HCT116 (cell line): ENCODE data around the gene TEPSIN. TPM values are rescaled to one million over a fixed set of nuclear protein-coding genes. Genes with fewer than 3 reads are reported as not detected.

Source experiments
- ATAC-seq: fragments of 200-7000 bp; cut with Tn5 transposase; 2 replicates; pipeline ENCODE4 v1.9.1; 2020; ENCODE audit warnings: mild to moderate bottlenecking, moderate library complexity
- BruUV-seq: library from RNA; stranded (reverse); fragments of 400-500 nt; replicated peaks from 2 replicates; lab custom pipeline; 2021; lab: Mats Ljungman, UMichigan
- CTCF ChIA-PET: fragments of 300-600 bp; sonication (Branson Sonifier 250); formaldehyde crosslinking; loops from one replicate; lab custom pipeline; 2021; ENCODE audit warnings: antibody characterized with exemption; lab: Charles Lee
- POLR2A ChIA-PET: fragments of 300-600, 350-600 bp; sonication (Branson Sonifier 250); formaldehyde crosslinking; loops from one replicate; lab custom pipeline; 2021; ENCODE audit warnings: antibody characterized with exemption; lab: Charles Lee
- RAD21 ChIA-PET, 2 experiments: fragments of 300-600 bp; sonication (Branson Sonifier 250); formaldehyde crosslinking; loops; one replicate each; lab custom pipeline; 2023; ENCODE audit warnings: low total read pairs in 2 of 2; ENCODE audit not compliant: uncharacterized antibody in 2 of 2, unreplicated experiment in 2 of 2, low non-redundant PET in 1 of 2; lab: Charles Lee
- DNase-seq: peaks from one replicate; pipeline ENCODE4 v3.0.0-alpha.2; 2010; ENCODE audit warnings: low read depth, low spot score
- H2AFZ ChIP-seq: fragments of 200-600 bp; shearing (Covaris generic), sonication (generic); 2 replicates; pipeline ENCODE4 v1.6.1; 2017; ENCODE audit warnings: low read depth, mixed run types, mixed read lengths, antibody characterized with exemption, low read length; ENCODE audit not compliant: poor library complexity, severe bottlenecking
- H3K27ac ChIP-seq: 2 replicates; pipeline ENCODE4 v1.5.1; 2012; ENCODE audit warnings: low read depth, low read length
- H3K27me3 ChIP-seq: fragments of 200-600 bp; sonication (generic); 2 replicates; pipeline ENCODE4 v1.6.1; 2016; ENCODE audit warnings: mixed run types, low read length, mixed read lengths; ENCODE audit not compliant: insufficient read depth
- H3K36me3 ChIP-seq, 2 experiments: fragments of 200-500 bp in 1 of 2; fragments of 200-600 bp in 1 of 2; sonication (Bioruptor generic) in 1 of 2; sonication (generic) in 1 of 2; 2 replicates each; pipeline versions ENCODE4 v1.5.1 to v1.6.1; 2014 to 2016; ENCODE audit warnings: low read length in 2 of 2, inconsistent platforms in 1 of 2, mixed read lengths in 1 of 2, mixed run types in 1 of 2; ENCODE audit not compliant: insufficient read depth in 2 of 2, control insufficient read depth in 1 of 2
- H3K4me1 ChIP-seq, 2 experiments: fragments of 200-600 bp in 1 of 2; sonication (generic) in 1 of 2; 2 replicates each; pipeline versions ENCODE4 v1.5.1 to v1.6.1; 2012 to 2017; ENCODE audit warnings: low read length in 2 of 2, inconsistent platforms in 1 of 2, mild to moderate bottlenecking in 1 of 2, mixed read lengths in 1 of 2, mixed run types in 1 of 2, moderate library complexity in 1 of 2; ENCODE audit not compliant: insufficient read depth in 2 of 2, control insufficient read depth in 1 of 2
- H3K4me2 ChIP-seq: fragments of 200-600 bp; sonication (generic); 2 replicates; pipeline ENCODE4 v1.6.1; 2017; ENCODE audit warnings: mixed run types, low read length, mixed read lengths
- H3K4me3 ChIP-seq, 2 experiments: fragments of 200-600 bp in 1 of 2; sonication (generic) in 1 of 2; replicated peaks in 1 of 2; 2 replicates each; pipeline ENCODE4 v1.5.1; 2011 to 2016; ENCODE audit warnings: low read length in 2 of 2, control low read depth in 1 of 2, low read depth in 1 of 2, mild to moderate bottlenecking in 1 of 2, mixed read lengths in 1 of 2, mixed run types in 1 of 2
- H3K79me2 ChIP-seq: fragments of 200-600 bp; sonication (generic); 2 replicates; pipeline ENCODE4 v1.6.1; 2017; ENCODE audit warnings: mild to moderate bottlenecking, mixed run types, low read length, moderate library complexity, mixed read lengths; ENCODE audit not compliant: insufficient read depth
- H3K9ac ChIP-seq: fragments of 200-600 bp; sonication (generic); 2 replicates; pipeline ENCODE4 v1.6.1; 2016; ENCODE audit warnings: low read length, mixed read lengths
- H3K9me2 ChIP-seq: fragments of 200-600 bp; sonication (generic), shearing (Covaris generic); 2 replicates; pipeline ENCODE4 v1.6.1; 2017; ENCODE audit warnings: mixed run types, mild to moderate bottlenecking, moderate library complexity; ENCODE audit not compliant: insufficient read depth
- H3K9me3 ChIP-seq, 2 experiments: fragments of 200-500 bp in 1 of 2; fragments of 200-600 bp in 1 of 2; sonication (Bioruptor generic) in 1 of 2; sonication (generic) in 1 of 2; 2 replicates each; pipeline ENCODE4 v1.6.1; 2014 to 2017; ENCODE audit warnings: low read length in 2 of 2, mixed read lengths in 2 of 2, inconsistent platforms in 1 of 2, low read depth in 1 of 2, mild to moderate bottlenecking in 1 of 2, mixed run types in 1 of 2, moderate library complexity in 1 of 2; ENCODE audit not compliant: control insufficient read depth in 1 of 2, insufficient read depth in 1 of 2
- H4K20me1 ChIP-seq: fragments of 200-600 bp; sonication (generic), shearing (Covaris generic); 2 replicates; pipeline ENCODE4 v1.6.1; 2017; ENCODE audit warnings: mixed run types, mild to moderate bottlenecking, moderate library complexity; ENCODE audit not compliant: insufficient read depth
- CBX3 ChIP-seq: IDR thresholded peaks from 2 replicates; pipeline ENCODE4 v1.6.1; 2012; ENCODE audit warnings: low read depth
- CTCF ChIP-seq, 3 experiments: fragments of 200-600 bp in 1 of 3; sonication (generic) in 1 of 3; IDR thresholded peaks in 2 of 3; conservative IDR thresholded peaks in 1 of 3; 2 replicates each; pipeline ENCODE4 v1.5.1; 2012 to 2017; ENCODE audit warnings: low read depth in 2 of 3, low read length in 2 of 3, antibody characterized with exemption in 1 of 3, borderline replicate concordance in 1 of 3, control low read depth in 1 of 3, mild to moderate bottlenecking in 1 of 3, mixed read lengths in 1 of 3, mixed run types in 1 of 3, moderate library complexity in 1 of 3; ENCODE audit not compliant: insufficient read depth in 1 of 3
- EGR1 ChIP-seq: IDR thresholded peaks from 2 replicates; pipeline ENCODE4 v1.6.1; 2012; ENCODE audit warnings: low read depth
- ELF1 ChIP-seq: IDR thresholded peaks from 2 replicates; pipeline ENCODE4 v1.6.1; 2012; ENCODE audit warnings: low read depth, borderline replicate concordance
- EZH2phosphoT487 ChIP-seq: fragments of 200-600 bp; IDR thresholded peaks from 2 replicates; pipeline ENCODE4 v1.6.1; 2018; ENCODE audit warnings: antibody characterized with exemption, borderline replicate concordance
- FOSL1 ChIP-seq: IDR thresholded peaks from 2 replicates; pipeline ENCODE4 v1.6.1; 2012; ENCODE audit warnings: low read depth
- JUND ChIP-seq: IDR thresholded peaks from 2 replicates; pipeline ENCODE4 v1.6.1; 2012
- POLR2A ChIP-seq: IDR thresholded peaks from 2 replicates; pipeline ENCODE4 v1.7.0; 2011; ENCODE audit warnings: borderline replicate concordance; ENCODE audit not compliant: insufficient read depth, insufficient read length; ENCODE audit errors: extremely low read depth
- POLR2AphosphoS5 ChIP-seq: IDR thresholded peaks from 2 replicates; pipeline ENCODE4 v1.6.1; 2011; ENCODE audit warnings: mild to moderate bottlenecking, low read depth, low read length, moderate library complexity
- RAD21 ChIP-seq: IDR thresholded peaks from 2 replicates; pipeline ENCODE4 v1.6.1; 2012; ENCODE audit warnings: low read depth, mild to moderate bottlenecking
- SIN3A ChIP-seq: IDR thresholded peaks from 2 replicates; pipeline ENCODE4 v1.6.1; 2012; ENCODE audit warnings: low read depth
- SRF ChIP-seq: IDR thresholded peaks from 2 replicates; pipeline ENCODE4 v1.6.1; 2012; ENCODE audit warnings: low read depth
- TCF7L2 ChIP-seq: IDR thresholded peaks from 2 replicates; pipeline ENCODE4 v1.7.0; 2011; ENCODE audit warnings: borderline replicate concordance, inconsistent platforms; ENCODE audit not compliant: insufficient read depth, insufficient read length; ENCODE audit errors: extremely low read depth
- YY1 ChIP-seq: IDR thresholded peaks from 2 replicates; pipeline ENCODE4 v1.6.1; 2011; ENCODE audit warnings: low read length, low read depth, moderate library complexity, mild to moderate bottlenecking; ENCODE audit not compliant: insufficient replicate concordance; ENCODE audit errors: extremely low read depth
- intact Hi-C: fragments of 100-400 bp; cut with micrococcal nuclease; formaldehyde crosslinking; loops from 2 replicates; pipeline ENCODE4 v1.10.0; 2022
- total RNA-seq: library from RNA; stranded (reverse); gene quantifications from one replicate; pipeline ENCODE4 v1.2.1, GENCODE V29; 2021; ENCODE audit not compliant: unreplicated experiment
- TF ChIP-seq, protein P1 (sequence below): IDR thresholded peaks from 2 replicates; pipeline ENCODE4 v1.6.1; 2012
- TF ChIP-seq, protein P2 (sequence below): IDR thresholded peaks from 2 replicates; pipeline ENCODE4 v1.6.1; 2011; ENCODE audit warnings: mild to moderate bottlenecking, low read length, moderate library complexity; ENCODE audit not compliant: insufficient replicate concordance; ENCODE audit errors: extremely low read depth

Gene TEPSIN
- total RNA-seq, 1 experiment from 2014 or later: 50.6 TPM

DNA sequence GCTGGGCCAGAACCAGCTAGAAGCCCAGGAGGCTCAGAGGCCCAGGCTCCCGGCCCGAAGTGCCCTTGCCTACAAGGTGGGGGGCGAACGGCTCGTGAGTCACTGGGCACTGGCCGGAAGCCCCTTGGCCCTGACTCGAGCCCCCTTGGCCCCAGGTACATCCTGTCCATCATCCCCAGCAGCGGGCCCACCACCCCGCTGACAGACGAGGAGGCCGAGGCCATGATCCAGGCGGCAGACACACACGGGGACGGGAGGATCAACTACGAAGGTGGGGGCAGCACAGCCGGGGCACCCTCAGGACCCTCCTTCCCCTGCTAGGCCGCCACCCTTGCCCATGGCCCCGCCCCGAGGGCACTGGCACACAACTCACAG is 57.1 kb downstream of the TEPSIN start:
- Histone ChIP-seq H3K36me3 (no peaks in the 10 kb centered on the region), H3K27ac (no peak overlapping the region), H3K4me1 (no peaks in the 10 kb centered on the region), H3K79me2 (no peaks in the 10 kb centered on the region), H2AFZ (no peak overlapping the region), H3K4me3 (no peak overlapping the region), H3K4me2 (no peak overlapping the region), H3K9me3 (no peaks in the 10 kb centered on the region), H3K9me2 (no peaks in the 10 kb centered on the region), H3K9ac (no peak overlapping the region), H4K20me1 (no peaks in the 10 kb centered on the region), H3K27me3 (no peaks in the 10 kb centered on the region)
- ChIA-PET CTCF (no interaction called here), POLR2A (no interaction called here), RAD21 (no interaction called here)
- no TSS peak for BruUV-seq
- no peak for TF ChIP-seq RAD21
- no peak for TF ChIP-seq FOSL1
- no peak for TF ChIP-seq SIN3A
- TF ChIP-seq EGR1: no peak
- TF ChIP-seq ELF1: no peak
- TF ChIP-seq POLR2A: no peak
- TF ChIP-seq, protein P1, sequence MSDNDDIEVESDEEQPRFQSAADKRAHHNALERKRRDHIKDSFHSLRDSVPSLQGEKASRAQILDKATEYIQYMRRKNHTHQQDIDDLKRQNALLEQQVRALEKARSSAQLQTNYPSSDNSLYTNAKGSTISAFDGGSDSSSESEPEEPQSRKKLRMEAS: no peak
- no peak for TF ChIP-seq YY1
- ATAC-seq (no peak), DNase-seq (no peak)
- intact Hi-C loops: no loop called here

DNA sequence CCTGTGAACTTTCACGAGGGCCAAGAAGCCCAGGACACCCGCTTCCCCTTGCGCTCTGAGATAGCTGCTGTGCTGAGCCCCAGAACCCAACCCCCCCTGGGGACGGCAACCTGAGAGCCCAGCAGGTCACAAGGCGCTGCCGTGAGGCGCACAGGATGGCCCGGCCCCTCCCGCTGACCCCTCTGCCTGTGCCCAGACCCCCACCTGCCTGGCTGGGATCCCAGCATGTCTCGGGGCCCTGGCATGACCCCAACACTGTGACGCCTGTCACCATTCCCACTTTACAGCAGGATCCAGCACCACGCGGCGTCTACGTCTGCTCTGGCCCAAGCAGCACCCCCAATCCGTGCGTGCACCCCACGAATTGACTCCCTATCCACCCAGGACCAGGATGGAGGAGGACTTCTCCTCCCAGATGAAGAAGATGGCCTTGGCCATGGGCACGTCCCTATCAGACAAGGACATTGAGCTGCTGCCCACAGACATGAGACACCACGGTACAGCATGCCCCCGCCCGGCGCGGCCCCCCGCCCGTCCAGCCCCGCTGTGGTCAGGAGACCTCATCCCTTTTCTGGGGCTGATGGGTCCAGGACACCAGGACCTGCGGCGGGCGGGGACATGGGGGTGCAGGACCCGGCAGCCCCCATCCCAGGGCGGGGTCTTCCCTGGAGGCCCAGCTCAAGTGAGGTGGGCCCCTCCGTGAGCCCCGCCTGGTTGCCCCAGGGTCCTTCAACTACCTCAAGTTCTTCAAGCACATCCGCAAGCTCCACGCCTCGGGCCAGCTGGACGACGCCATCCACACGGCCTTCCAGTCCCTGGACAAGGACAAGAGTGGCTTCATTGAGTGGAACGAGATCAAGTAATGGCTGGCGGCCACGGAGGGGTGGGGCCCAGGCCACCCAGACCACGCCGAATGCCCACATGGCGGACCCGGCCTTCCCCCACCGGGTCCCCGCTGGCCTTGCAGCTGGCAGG is 57.7 kb downstream of the TEPSIN start:
- no peaks in the 10 kb centered on the region for H3K27me3 ChIP-seq
- POLR2A ChIA-PET: no interaction called here
- TF ChIP-seq CBX3: no peak
- no peak for TF ChIP-seq EZH2phosphoT487
- TF ChIP-seq POLR2AphosphoS5: no peak
- TF ChIP-seq JUND: no peak
- TF ChIP-seq, protein P2, sequence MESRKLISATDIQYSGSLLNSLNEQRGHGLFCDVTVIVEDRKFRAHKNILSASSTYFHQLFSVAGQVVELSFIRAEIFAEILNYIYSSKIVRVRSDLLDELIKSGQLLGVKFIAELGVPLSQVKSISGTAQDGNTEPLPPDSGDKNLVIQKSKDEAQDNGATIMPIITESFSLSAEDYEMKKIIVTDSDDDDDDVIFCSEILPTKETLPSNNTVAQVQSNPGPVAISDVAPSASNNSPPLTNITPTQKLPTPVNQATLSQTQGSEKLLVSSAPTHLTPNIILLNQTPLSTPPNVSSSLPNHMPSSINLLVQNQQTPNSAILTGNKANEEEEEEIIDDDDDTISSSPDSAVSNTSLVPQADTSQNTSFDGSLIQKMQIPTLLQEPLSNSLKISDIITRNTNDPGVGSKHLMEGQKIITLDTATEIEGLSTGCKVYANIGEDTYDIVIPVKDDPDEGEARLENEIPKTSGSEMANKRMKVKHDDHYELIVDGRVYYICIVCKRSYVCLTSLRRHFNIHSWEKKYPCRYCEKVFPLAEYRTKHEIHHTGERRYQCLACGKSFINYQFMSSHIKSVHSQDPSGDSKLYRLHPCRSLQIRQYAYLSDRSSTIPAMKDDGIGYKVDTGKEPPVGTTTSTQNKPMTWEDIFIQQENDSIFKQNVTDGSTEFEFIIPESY: no peak
- no peak for TF ChIP-seq RAD21
- TF ChIP-seq ELF1: no peak
- TF ChIP-seq CTCF (IDR thresholded peaks at IDR 0.05 in 2 of 3, conservative IDR thresholded peaks at IDR 0.05 in 1 of 3; ENCODE audit: borderline replicate concordance in 1 of 3, insufficient read depth in 1 of 3, low read depth in 2 of 3, low read length in 2 of 3): no peak
- TF ChIP-seq, protein P1: no peak
- TF ChIP-seq SRF: no peak
- no peak for TF ChIP-seq TCF7L2

More for the DNA sequence above, 57.7 kb downstream of the TEPSIN start:
- H4K20me1 ChIP-seq: no peaks in the 10 kb centered on the region
- no peak for DNase-seq
- no peak for ATAC-seq
- H3K9ac ChIP-seq: no peak overlapping the region
- H3K4me1 ChIP-seq: no peaks in the 10 kb centered on the region
- H3K27ac ChIP-seq: no peak overlapping the region
- H3K79me2 ChIP-seq: no peaks in the 10 kb centered on the region
- no peaks in the 10 kb centered on the region for H3K36me3 ChIP-seq
- H3K9me3 ChIP-seq: no peaks in the 10 kb centered on the region
- H3K9me2 ChIP-seq: no peaks in the 10 kb centered on the region
- intact Hi-C loops: no loop called here
- H2AFZ ChIP-seq: no peak overlapping the region
- no peak overlapping the region for H3K4me2 ChIP-seq
- CTCF ChIA-PET: no interaction called here
- no TSS peak for BruUV-seq
- RAD21 ChIA-PET: no interaction called here
- H3K4me3 ChIP-seq: no peak overlapping the region
